GM12878 (cell line): ENCODE results near the gene CAMKK2.

Source experiments
- ETV6 ChIP-seq, 2 experiments: fragments of 450-650 bp in 1 of 2; IDR thresholded peaks in 1 of 2; conservative IDR thresholded peaks in 1 of 2; 2 replicates each; pipeline ENCODE4 v1.6.1; 2014; ENCODE audit warnings: antibody characterized with exemption in 1 of 2, borderline replicate concordance in 1 of 2, low read depth in 1 of 2, mild to moderate bottlenecking in 1 of 2, moderate library complexity in 1 of 2
- IKZF1 ChIP-seq: fragments of 450-650 bp; conservative IDR thresholded peaks from 2 replicates; pipeline ENCODE4 v1.6.1; 2017; ENCODE audit warnings: antibody characterized with exemption, mild to moderate bottlenecking
- NFYB ChIP-seq: IDR thresholded peaks from 2 replicates; pipeline ENCODE4 v1.6.1; 2011; ENCODE audit warnings: low read depth, mild to moderate bottlenecking, low read length, improper control_type of control experiment, moderate library complexity; ENCODE audit not compliant: insufficient read depth
- SP1 ChIP-seq: IDR thresholded peaks from one replicate; pipeline ENCODE4 v1.6.1; 2011; ENCODE audit warnings: low read depth, low read length
- TF ChIP-seq, protein P1 (sequence below): IDR thresholded peaks from 2 replicates; pipeline ENCODE4 v1.6.1; 2012; ENCODE audit warnings: low read depth, low read length, improper control_type of control experiment
- TF ChIP-seq, protein P2 (sequence below), 3 experiments: IDR thresholded peaks in 2 of 3; conservative IDR thresholded peaks in 1 of 3; 2 replicates each; pipeline ENCODE4 v1.5.1; 2011; ENCODE audit warnings: low read depth in 3 of 3, low read length in 3 of 3, mild to moderate bottlenecking in 3 of 3, control low read depth in 2 of 3, moderate library complexity in 2 of 3, inconsistent platforms in 1 of 3, mixed read lengths in 1 of 3; ENCODE audit not compliant: control insufficient read depth in 2 of 3, insufficient read depth in 1 of 3; ENCODE audit errors: extremely low read depth in 1 of 3
- TF ChIP-seq, protein P3 (sequence below): fragments of 450-650 bp; IDR thresholded peaks from 2 replicates; pipeline ENCODE4 v1.6.1; 2018; ENCODE audit warnings: mild to moderate bottlenecking, low read depth, moderate library complexity; ENCODE audit not compliant: partially characterized antibody

DNA sequence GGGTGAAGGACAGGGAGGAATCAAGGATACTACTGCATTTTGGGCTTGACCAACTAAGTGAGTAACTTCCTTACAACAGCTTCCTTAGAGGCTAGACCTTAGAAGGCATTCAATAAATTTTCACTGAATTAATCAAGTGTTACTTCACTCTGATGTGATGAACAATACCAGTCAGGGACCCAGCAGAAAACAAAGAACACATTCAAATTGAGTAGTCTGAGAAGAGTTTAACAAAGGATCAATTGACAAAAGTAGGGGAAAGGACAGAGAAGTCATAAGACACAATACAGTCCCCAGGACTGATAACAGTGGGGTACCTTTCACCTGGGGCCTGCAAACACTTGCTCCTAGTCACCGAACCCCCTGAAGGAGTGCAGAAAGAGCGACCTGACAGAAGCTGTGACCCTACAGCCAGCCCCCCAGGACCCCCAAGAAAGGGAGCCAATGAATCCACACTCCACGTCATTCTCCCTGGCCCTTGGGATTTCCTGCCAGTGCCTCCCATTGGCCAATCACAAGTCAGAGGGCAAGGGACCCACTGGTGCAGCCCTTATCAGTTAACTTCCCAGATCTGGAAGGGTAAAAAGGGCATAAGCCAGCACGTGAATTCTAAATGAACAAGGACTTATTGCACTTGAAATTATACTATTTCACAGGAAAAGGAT, 48.8 kb upstream of the CAMKK2 start:
- TF ChIP-seq ETV6 (conservative IDR thresholded peaks at IDR 0.05 in 1 of 2, IDR thresholded peaks at IDR 0.05 in 1 of 2; ENCODE audit: borderline replicate concordance in 1 of 2, low read depth in 1 of 2) = no peak
- TF ChIP-seq NFYB = no peak
- no peak for TF ChIP-seq SP1
- TF ChIP-seq, protein P1, sequence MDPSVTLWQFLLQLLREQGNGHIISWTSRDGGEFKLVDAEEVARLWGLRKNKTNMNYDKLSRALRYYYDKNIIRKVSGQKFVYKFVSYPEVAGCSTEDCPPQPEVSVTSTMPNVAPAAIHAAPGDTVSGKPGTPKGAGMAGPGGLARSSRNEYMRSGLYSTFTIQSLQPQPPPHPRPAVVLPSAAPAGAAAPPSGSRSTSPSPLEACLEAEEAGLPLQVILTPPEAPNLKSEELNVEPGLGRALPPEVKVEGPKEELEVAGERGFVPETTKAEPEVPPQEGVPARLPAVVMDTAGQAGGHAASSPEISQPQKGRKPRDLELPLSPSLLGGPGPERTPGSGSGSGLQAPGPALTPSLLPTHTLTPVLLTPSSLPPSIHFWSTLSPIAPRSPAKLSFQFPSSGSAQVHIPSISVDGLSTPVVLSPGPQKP = no peak
- TF ChIP-seq, protein P2, sequence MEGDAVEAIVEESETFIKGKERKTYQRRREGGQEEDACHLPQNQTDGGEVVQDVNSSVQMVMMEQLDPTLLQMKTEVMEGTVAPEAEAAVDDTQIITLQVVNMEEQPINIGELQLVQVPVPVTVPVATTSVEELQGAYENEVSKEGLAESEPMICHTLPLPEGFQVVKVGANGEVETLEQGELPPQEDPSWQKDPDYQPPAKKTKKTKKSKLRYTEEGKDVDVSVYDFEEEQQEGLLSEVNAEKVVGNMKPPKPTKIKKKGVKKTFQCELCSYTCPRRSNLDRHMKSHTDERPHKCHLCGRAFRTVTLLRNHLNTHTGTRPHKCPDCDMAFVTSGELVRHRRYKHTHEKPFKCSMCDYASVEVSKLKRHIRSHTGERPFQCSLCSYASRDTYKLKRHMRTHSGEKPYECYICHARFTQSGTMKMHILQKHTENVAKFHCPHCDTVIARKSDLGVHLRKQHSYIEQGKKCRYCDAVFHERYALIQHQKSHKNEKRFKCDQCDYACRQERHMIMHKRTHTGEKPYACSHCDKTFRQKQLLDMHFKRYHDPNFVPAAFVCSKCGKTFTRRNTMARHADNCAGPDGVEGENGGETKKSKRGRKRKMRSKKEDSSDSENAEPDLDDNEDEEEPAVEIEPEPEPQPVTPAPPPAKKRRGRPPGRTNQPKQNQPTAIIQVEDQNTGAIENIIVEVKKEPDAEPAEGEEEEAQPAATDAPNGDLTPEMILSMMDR (IDR thresholded peaks at IDR 0.05 in 2 of 3, conservative IDR thresholded peaks at IDR 0.05 in 1 of 3; ENCODE audit: control insufficient read depth in 2 of 3, extremely low read depth in 1 of 3, insufficient read depth in 1 of 3, low read depth in 3 of 3, low read length in 3 of 3) = no peak
- TF ChIP-seq IKZF1 = no peak
- TF ChIP-seq, protein P3, sequence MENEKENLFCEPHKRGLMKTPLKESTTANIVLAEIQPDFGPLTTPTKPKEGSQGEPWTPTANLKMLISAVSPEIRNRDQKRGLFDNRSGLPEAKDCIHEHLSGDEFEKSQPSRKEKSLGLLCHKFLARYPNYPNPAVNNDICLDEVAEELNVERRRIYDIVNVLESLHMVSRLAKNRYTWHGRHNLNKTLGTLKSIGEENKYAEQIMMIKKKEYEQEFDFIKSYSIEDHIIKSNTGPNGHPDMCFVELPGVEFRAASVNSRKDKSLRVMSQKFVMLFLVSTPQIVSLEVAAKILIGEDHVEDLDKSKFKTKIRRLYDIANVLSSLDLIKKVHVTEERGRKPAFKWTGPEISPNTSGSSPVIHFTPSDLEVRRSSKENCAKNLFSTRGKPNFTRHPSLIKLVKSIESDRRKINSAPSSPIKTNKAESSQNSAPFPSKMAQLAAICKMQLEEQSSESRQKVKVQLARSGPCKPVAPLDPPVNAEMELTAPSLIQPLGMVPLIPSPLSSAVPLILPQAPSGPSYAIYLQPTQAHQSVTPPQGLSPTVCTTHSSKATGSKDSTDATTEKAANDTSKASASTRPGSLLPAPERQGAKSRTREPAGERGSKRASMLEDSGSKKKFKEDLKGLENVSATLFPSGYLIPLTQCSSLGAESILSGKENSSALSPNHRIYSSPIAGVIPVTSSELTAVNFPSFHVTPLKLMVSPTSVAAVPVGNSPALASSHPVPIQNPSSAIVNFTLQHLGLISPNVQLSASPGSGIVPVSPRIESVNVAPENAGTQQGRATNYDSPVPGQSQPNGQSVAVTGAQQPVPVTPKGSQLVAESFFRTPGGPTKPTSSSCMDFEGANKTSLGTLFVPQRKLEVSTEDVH = no peak
